Mucosa of descending colon (tissue), 3 donors: Measurements from ENCODE around the gene USP47. TPM values are rescaled to one million over a fixed set of nuclear protein-coding genes. Genes with fewer than 3 reads are reported as not detected.

ENCODE experiments used
- ATAC-seq: fragments of 200-7000 bp; cut with Tn5 transposase; one replicate; pipeline ENCODE4 v1.9.1; 2020; ENCODE audit warnings: mild to moderate bottlenecking, moderate library complexity
- DNase-seq, 3 donors: peaks; one replicate each; pipeline ENCODE4 v3.0.0-alpha.2; 2020
- H3K36me3 ChIP-seq: fragments of 200-600 bp; one replicate; pipeline ENCODE4 v1.8.0; 2021; ENCODE audit warnings: low read depth, mild to moderate bottlenecking
- H3K4me1 ChIP-seq: fragments of 200-600 bp; one replicate; pipeline ENCODE4 v1.8.0; 2021; ENCODE audit warnings: low read depth, mild to moderate bottlenecking
- H3K4me3 ChIP-seq: fragments of 200-600 bp; one replicate; pipeline ENCODE4 v1.8.0; 2021; ENCODE audit warnings: mild to moderate bottlenecking
- H3K9me3 ChIP-seq: fragments of 200-600 bp; one replicate; pipeline ENCODE4 v1.8.0; 2021; ENCODE audit warnings: mild to moderate bottlenecking
- CTCF ChIP-seq: fragments of 200-600 bp; IDR thresholded peaks from one replicate; pipeline ENCODE4 v1.8.0; 2022; ENCODE audit warnings: antibody characterized with exemption, mild to moderate bottlenecking
- intact Hi-C, 2 donors: fragments of 100-400 bp; cut with DNase I in 1 of 2; cut with micrococcal nuclease in 1 of 2; formaldehyde crosslinking; loops; one replicate each; pipeline versions ENCODE4 v1.11.0 to v1.11.1; 2022; cut with DNase I, micrococcal nuclease
- total RNA-seq, 3 donors: library from RNA; stranded (reverse); fragmentation: NEBNext Ultra II Directional in 2 of 3; extraction: Animal tissue kit (Norgen Biotek cat#: 25700) in 2 of 3; gene quantifications; one replicate each; pipeline versions ENCODE4 v1.2.1 to v1.2.4, GENCODE V29; 2021 to 2023
- donor health status: DM: no; HTN: no; CAD: no; lungs with moderate emphysema.
- donor health status: DM: no; HTN: no; CAD: no.
- donor health status: DM: no; HTN: yes; CAD: no.

Gene USP47
- total RNA-seq, 3 donors from 2014 or later: 36.1 to 59.3 (median 39.1) TPM

- no peak for TF ChIP-seq CTCF
- intact Hi-C loops: no loop called here
- H3K36me3 ChIP-seq: peaks cover 7% of the 10 kb centered on the region
- H3K9me3 ChIP-seq: no peaks in the 10 kb centered on the region
- ATAC-seq: no peak
- H3K4me3 ChIP-seq: no peak overlapping the region
- no peaks in the 10 kb centered on the region for H3K4me1 ChIP-seq
- DNase-seq: no peak
Observed at GRCh38 chr11:11958403-11959231, 116.8 kb downstream of the USP47 start.

DNA sequence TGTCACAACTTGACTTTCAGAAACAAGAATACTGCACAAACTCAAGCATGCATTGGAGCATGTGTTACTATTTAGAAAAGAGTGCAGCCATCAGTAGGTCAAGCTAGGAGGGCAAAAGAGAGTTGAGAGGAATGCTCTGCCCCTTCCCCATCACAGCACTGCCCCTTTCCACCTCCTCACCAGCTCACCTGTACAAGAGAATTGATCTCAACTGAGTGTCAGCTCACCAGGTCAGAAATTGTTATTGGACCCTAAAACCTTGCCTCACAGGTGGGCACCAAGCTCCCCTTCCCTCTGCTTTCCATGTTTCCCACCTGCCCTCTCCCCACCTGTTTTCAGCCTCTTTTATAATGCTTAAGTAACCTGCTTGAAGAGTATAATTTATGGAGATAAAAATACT is 117.8 kb downstream of the USP47 start:
- DNase-seq (no peak), ATAC-seq (no peak)
- Histone ChIP-seq H3K4me3 (no peak overlapping the region), H3K9me3 (no peaks in the 10 kb centered on the region), H3K36me3 (peaks cover 7% of the 10 kb centered on the region), H3K4me1 (no peaks in the 10 kb centered on the region)
- intact Hi-C loops: no loop called here
- no peak for TF ChIP-seq CTCF

GRCh38 chr11:11960687-11961086 is 118.9 kb downstream of the USP47 start:
- H3K36me3 ChIP-seq: peaks cover 6% of the 10 kb centered on the region
- DNase-seq: no peak
- ATAC-seq: peak; percentile 49
- intact Hi-C loops: no loop called here
- no peaks in the 10 kb centered on the region for H3K9me3 ChIP-seq
- TF ChIP-seq CTCF: no peak
- H3K4me3 ChIP-seq: no peak overlapping the region
- H3K4me1 ChIP-seq: no peaks in the 10 kb centered on the region

DNA sequence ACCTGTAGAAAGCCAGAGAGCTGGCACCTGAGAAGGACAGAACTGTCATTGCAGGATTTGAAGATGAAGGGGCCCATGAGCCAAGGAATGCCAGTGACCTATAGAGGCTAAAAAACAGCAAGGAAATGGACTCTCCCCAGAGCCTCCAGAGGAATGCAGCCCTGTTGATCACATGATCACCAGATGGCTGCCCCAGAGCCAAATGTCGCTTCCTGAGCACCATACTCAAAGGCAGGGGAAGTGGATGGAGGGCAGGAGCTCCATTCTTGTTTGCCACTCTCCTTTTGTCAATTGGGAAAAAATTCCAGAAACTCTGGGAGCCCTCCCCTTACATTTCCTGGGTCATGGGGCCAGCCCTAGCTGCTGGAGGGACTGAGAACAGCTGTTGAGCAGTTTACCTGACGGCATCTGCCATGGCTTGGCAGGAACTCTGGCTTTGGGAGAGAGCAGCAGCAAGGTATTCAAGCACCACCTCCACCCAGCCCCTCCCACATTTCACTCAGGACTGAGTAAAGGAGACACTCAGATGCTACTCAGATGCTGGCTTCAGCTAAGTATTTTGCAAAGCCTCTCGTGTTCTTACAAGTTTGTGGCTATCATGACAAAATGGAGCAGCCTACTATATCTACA is 119.7 kb downstream of the USP47 start:
- intact Hi-C loops: no loop called here
- H3K4me1 ChIP-seq: no peaks in the 10 kb centered on the region
- TF ChIP-seq CTCF: no peak
- ATAC-seq (peak; percentile 34), DNase-seq (no peak)
- no peak overlapping the region for H3K4me3 ChIP-seq
- H3K36me3 ChIP-seq: no peaks in the 10 kb centered on the region
- H3K9me3 ChIP-seq: no peaks in the 10 kb centered on the region

DNA sequence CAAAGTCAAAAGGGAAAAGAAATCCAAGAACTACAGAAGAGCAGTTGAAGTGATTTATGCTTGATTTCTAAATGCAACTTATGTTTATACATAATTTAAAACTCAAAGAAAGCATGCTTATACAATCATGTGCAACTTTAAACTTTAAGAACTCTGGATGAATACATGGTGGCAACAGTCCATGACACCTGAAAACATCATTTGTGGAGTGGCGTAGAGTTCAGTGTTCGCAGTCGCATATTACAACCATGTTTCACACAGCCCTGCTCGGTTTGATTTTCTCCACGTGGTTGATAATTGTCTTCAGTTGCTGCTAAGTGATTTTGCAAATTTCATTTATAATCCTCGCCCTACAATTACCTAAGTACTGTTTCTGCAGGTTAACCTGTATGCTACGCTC is 121.3 kb downstream of the USP47 start:
- no peak for TF ChIP-seq CTCF
- no peak for DNase-seq
- Histone ChIP-seq H3K4me3 (no peak overlapping the region), H3K9me3 (no peaks in the 10 kb centered on the region), H3K36me3 (no peaks in the 10 kb centered on the region), H3K4me1 (no peaks in the 10 kb centered on the region)
- ATAC-seq: no peak
- intact Hi-C loops: no loop called here
